Measurements from ENCODE around the gene RNF41. TPM values are rescaled to one million over a fixed set of nuclear protein-coding genes. Genes with fewer than 3 reads are reported as not detected.
"Not testable (repeated sequence)": the region's sequence is repeated elsewhere in the genome, so short reads cannot be mapped to it uniquely, and the experiment has no call there.

The RNF41 gene
- total RNA-seq, 1 donor from 2014 or later: 13.2 TPM

- DNase-seq (ENCODE audit: low spot score) (no peak), ATAC-seq (no peak)
These were observed 43.4 kb downstream of the RNF41 start for GRCh38 chr12:56178347-56178746.

GRCh38 chr12:56172839-56173238, 48.9 kb downstream of the RNF41 start:
- DNase-seq (ENCODE audit: low spot score): no peak
- no peak for ATAC-seq

- no peak for DNase-seq (ENCODE audit: low spot score)
- no peak for ATAC-seq
These were observed 52.4 kb downstream of the RNF41 start for GRCh38 chr12:56169229-56169759.

GRCh38 chr12:56165369-56165768, 56.4 kb downstream of the RNF41 start:
- ATAC-seq (no peak), DNase-seq (ENCODE audit: low spot score) (no peak)

- no peak for DNase-seq (ENCODE audit: low spot score)
- ATAC-seq: no peak
These were observed 57.4 kb downstream of the RNF41 start for GRCh38 chr12:56164345-56164729.

GRCh38 chr12:56163533-56164344, 58.0 kb downstream of the RNF41 start:
- ATAC-seq (no peak), DNase-seq (ENCODE audit: low spot score) (no peak)

- ATAC-seq (no peak), DNase-seq (ENCODE audit: low spot score) (no peak)
These were observed 59.0 kb downstream of the RNF41 start for GRCh38 chr12:56162468-56163290.

- DNase-seq (ENCODE audit: low spot score) (no peak), ATAC-seq (no peak)
These were observed 59.9 kb downstream of the RNF41 start for GRCh38 chr12:56161690-56162351.

- DNase-seq (ENCODE audit: low spot score) (no peak), ATAC-seq (no peak)
These were observed 60.6 kb downstream of the RNF41 start for GRCh38 chr12:56160894-56161689.

- no peak for DNase-seq (ENCODE audit: low spot score)
- ATAC-seq: no peak
These were observed 61.4 kb downstream of the RNF41 start for GRCh38 chr12:56160193-56160763.

GRCh38 chr12:56159482-56160192, 62.1 kb downstream of the RNF41 start:
- no peak for ATAC-seq
- no peak for DNase-seq (ENCODE audit: low spot score)

- DNase-seq (ENCODE audit: low spot score) (peak; percentile 71), ATAC-seq (peak; percentile 29)
These were observed 62.7 kb downstream of the RNF41 start for GRCh38 chr12:56158926-56159461.

GRCh38 chr12:56158029-56158925, 63.4 kb downstream of the RNF41 start, which contains the start of gene MYL6:
Gene MYL6, plus strand, starts transcription at chr12:56158359. Its CDS starts 43 bp downstream, at chr12:56158402.
- DNase-seq (ENCODE audit: low spot score): peak; percentile 97
- peak; percentile 83 for ATAC-seq

GRCh38 chr12:56157201-56158028, 64.3 kb downstream of the RNF41 start:
- ATAC-seq: peak; percentile 48

GRCh38 chr12:56156464-56157200, 65.1 kb downstream of the RNF41 start:
- ATAC-seq; DNase-seq (ENCODE audit: low spot score): not testable (repeated sequence)

More at GRCh38 chr12:56157201-56158028, 64.3 kb downstream of the RNF41 start:
- peak; percentile 69 for DNase-seq (ENCODE audit: low spot score)

GRCh38 chr12:56155256-56155845, 66.4 kb downstream of the RNF41 start:
- ATAC-seq (peak; percentile 41), DNase-seq (ENCODE audit: low spot score) (peak; percentile 69)
